PC-3 (cell line): Measurements from ENCODE around the gene ZNF792. TPM values are rescaled to one million over a fixed set of nuclear protein-coding genes. Genes with fewer than 3 reads are reported as not detected.

Experiments used
- ATAC-seq: fragments of 200-7000 bp; cut with Tn5 transposase; 2 replicates; pipeline ENCODE4 v1.9.1; 2020; ENCODE audit warnings: mild to moderate bottlenecking, moderate library complexity
- BruUV-seq: library from RNA; stranded (reverse); fragments of 400-500 nt; replicated peaks from 2 replicates; lab custom pipeline; 2021; lab: Mats Ljungman, UMichigan
- CTCF ChIA-PET: fragments of 300-600 bp; sonication (Branson Sonifier 250); formaldehyde crosslinking; loops from one replicate; lab custom pipeline; 2022; ENCODE audit warnings: antibody characterized with exemption; lab: Charles Lee
- POLR2A ChIA-PET: fragments of 300-600 bp; sonication (Branson Sonifier 250); formaldehyde crosslinking; loops from one replicate; lab custom pipeline; 2022; ENCODE audit warnings: antibody characterized with exemption; ENCODE audit not compliant: unreplicated experiment; lab: Charles Lee
- DNase-seq: peaks from one replicate; pipeline ENCODE4 v3.0.0-alpha.2; 2015
- H2AFZ ChIP-seq: fragments of 300-600 bp; sonication (generic); 2 replicates; pipeline ENCODE4 v1.6.0; 2016; ENCODE audit warnings: antibody characterized with exemption, low read length
- H3F3A ChIP-seq: fragments of 300-600 bp; sonication (generic); one replicate; pipeline ENCODE4 v1.6.0; 2017; ENCODE audit warnings: antibody characterized with exemption, low read length, control low read depth, mild to moderate bottlenecking; ENCODE audit not compliant: unreplicated experiment
- H3K27ac ChIP-seq: fragments of 300-600 bp; sonication (generic); 2 replicates; pipeline ENCODE4 v1.5.1; 2016; ENCODE audit warnings: mild to moderate bottlenecking, low read length
- H3K27me3 ChIP-seq: fragments of 300-600 bp; sonication (generic); 2 replicates; pipeline ENCODE4 v1.6.1; 2016; ENCODE audit warnings: low read length, mixed read lengths
- H3K36me3 ChIP-seq: fragments of 300-600 bp; sonication (generic); 2 replicates; pipeline ENCODE4 v1.6.1; 2016; ENCODE audit warnings: low read depth, mixed run types, low read length, mixed read lengths
- H3K4me1 ChIP-seq: fragments of 300-600 bp; sonication (generic); 2 replicates; pipeline ENCODE4 v1.5.1; 2016; ENCODE audit warnings: low read length; ENCODE audit not compliant: insufficient read depth
- H3K4me2 ChIP-seq: fragments of 300-600 bp; sonication (generic); 2 replicates; pipeline ENCODE4 v1.6.0; 2016; ENCODE audit warnings: low read length
- H3K4me3 ChIP-seq: fragments of 300-600 bp; sonication (generic); 2 replicates; pipeline ENCODE4 v1.5.1; 2016; ENCODE audit warnings: mild to moderate bottlenecking, low read length, mixed read lengths
- H3K79me2 ChIP-seq: fragments of 300-600 bp; sonication (generic); 2 replicates; pipeline ENCODE4 v1.6.1; 2017; ENCODE audit warnings: low read length, mixed read lengths
- H3K9ac ChIP-seq: fragments of 300-600 bp; sonication (generic); 2 replicates; pipeline ENCODE4 v1.6.0; 2016; ENCODE audit warnings: mild to moderate bottlenecking, low read length
- H3K9me2 ChIP-seq: fragments of 300-600 bp; sonication (generic); replicated peaks from 2 replicates; pipeline ENCODE4 v1.6.1; 2016; ENCODE audit warnings: mixed run types, low read length, mixed read lengths
- H3K9me3 ChIP-seq: fragments of 300-600 bp; sonication (generic); 2 replicates; pipeline ENCODE4 v1.6.1; 2016; ENCODE audit warnings: low read length, mixed read lengths
- H4K20me1 ChIP-seq: fragments of 300-600 bp; sonication (generic); 2 replicates; pipeline ENCODE4 v1.6.1; 2016; ENCODE audit warnings: low read length, mixed read lengths
- EZH2 ChIP-seq: fragments of 300-600 bp; sonication (generic); IDR thresholded peaks from one replicate; pipeline ENCODE4 v1.6.1; 2017; ENCODE audit warnings: antibody characterized with exemption, mild to moderate bottlenecking, low read length; ENCODE audit not compliant: unreplicated experiment
- EZH2phosphoT487 ChIP-seq: fragments of 300-600 bp; sonication (generic); IDR thresholded peaks from 2 replicates; pipeline ENCODE4 v1.6.1; 2018; ENCODE audit warnings: mild to moderate bottlenecking, antibody characterized with exemption, low read length, borderline replicate concordance
- intact Hi-C: fragments of 100-400 bp; cut with micrococcal nuclease; formaldehyde crosslinking; loops from 2 replicates; pipeline ENCODE4 v1.9.0; 2023
- total RNA-seq: library from RNA; depleted of rRNA; stranded (reverse); fragments of >200 nt; gene quantifications from 2 replicates; pipeline ENCODE4 v1.2.3, GENCODE V29; 2014
- TF ChIP-seq, protein P1 (sequence below): fragments of 300-600 bp; sonication (generic); conservative IDR thresholded peaks from 2 replicates; pipeline ENCODE4 v1.5.1; 2017; ENCODE audit warnings: antibody characterized with exemption, low read depth, mild to moderate bottlenecking, low read length

Gene ZNF792
- total RNA-seq, 1 experiment from 2014 or later = 6.3 TPM

DNA sequence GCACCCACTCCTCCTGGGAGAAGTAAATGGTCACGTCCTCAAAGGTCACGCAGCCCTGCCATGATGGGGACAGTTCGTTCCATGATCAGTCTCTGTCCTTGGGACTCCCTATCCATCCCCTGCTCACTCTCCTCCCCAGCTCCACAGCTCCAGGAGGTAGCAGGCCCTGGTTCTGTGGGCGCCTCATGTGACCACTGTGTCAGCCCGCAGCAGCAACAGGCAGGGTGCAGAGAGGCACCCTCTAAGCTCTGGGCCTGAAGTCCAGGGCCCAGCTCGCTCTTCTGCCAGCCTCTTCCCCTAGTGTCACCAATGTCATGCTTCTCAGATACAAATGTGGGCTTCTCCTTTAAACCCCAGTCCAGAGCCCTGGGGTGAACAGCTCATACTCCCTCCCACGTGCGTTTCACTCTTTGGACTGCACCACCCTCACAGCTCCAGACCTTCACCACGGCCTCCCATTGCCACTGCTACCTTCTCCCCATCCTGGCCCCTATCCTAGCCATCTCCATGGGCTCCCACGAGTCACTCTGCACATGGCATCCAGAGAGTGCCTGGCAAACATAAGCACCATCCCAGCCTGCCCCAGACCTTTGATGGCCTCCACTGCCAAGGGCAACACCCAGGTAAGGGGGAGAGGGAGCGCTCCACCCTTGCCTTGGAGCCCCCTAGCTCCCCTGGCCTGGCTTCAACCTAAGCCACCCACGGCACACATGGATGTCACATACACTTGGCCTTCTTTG is 2.9 kb downstream of the ZNF792 start:
- CTCF ChIA-PET = no interaction called here

GRCh38 chr19:34960103-34960805 is 3.8 kb downstream of the ZNF792 start:
- BruUV-seq = no TSS peak
- Histone ChIP-seq H3K4me2 (no peak overlapping the region), H3K9ac (no peak overlapping the region), H3K27ac (peak overlapping the region; percentile 52), H3K9me3 (peaks cover 38% of the 10 kb centered on the region), H3K79me2 (peaks cover 26% of the 10 kb centered on the region), H3K27me3 (no peaks in the 10 kb centered on the region), H4K20me1 (no peaks in the 10 kb centered on the region), H2AFZ (no peak overlapping the region), H3K4me1 (peaks cover 30% of the 10 kb centered on the region), H3K36me3 (peaks cover 43% of the 10 kb centered on the region), H3K4me3 (0 out of 2 replicates have a peak overlapping the region, but pooled peaks have one; percentile 24), H3K9me2 (no peaks in the 10 kb centered on the region), H3F3A (no peaks in the 10 kb centered on the region)
- TF ChIP-seq EZH2 (no peak), EZH2phosphoT487 (no peak)
- TF ChIP-seq, protein P1, sequence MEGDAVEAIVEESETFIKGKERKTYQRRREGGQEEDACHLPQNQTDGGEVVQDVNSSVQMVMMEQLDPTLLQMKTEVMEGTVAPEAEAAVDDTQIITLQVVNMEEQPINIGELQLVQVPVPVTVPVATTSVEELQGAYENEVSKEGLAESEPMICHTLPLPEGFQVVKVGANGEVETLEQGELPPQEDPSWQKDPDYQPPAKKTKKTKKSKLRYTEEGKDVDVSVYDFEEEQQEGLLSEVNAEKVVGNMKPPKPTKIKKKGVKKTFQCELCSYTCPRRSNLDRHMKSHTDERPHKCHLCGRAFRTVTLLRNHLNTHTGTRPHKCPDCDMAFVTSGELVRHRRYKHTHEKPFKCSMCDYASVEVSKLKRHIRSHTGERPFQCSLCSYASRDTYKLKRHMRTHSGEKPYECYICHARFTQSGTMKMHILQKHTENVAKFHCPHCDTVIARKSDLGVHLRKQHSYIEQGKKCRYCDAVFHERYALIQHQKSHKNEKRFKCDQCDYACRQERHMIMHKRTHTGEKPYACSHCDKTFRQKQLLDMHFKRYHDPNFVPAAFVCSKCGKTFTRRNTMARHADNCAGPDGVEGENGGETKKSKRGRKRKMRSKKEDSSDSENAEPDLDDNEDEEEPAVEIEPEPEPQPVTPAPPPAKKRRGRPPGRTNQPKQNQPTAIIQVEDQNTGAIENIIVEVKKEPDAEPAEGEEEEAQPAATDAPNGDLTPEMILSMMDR = no peak
- no peak for ATAC-seq
- ChIA-PET POLR2A (no interaction called here), CTCF (no interaction called here)
- peak; percentile 78 for DNase-seq
- intact Hi-C loops = no loop called here

More for the DNA sequence above, 2.9 kb downstream of the ZNF792 start:
- Histone ChIP-seq H3F3A (no peaks in the 10 kb centered on the region), H3K36me3 (peaks cover 41% of the 10 kb centered on the region), H3K27ac (peak overlapping the region; percentile 52), H3K4me1 (peaks cover 30% of the 10 kb centered on the region), H4K20me1 (no peaks in the 10 kb centered on the region), H3K4me2 (peak overlapping the region; percentile 84), H2AFZ (no peak overlapping the region), H3K27me3 (no peaks in the 10 kb centered on the region), H3K9me2 (no peaks in the 10 kb centered on the region), H3K9ac (no peak overlapping the region), H3K9me3 (peaks cover 32% of the 10 kb centered on the region), H3K79me2 (peaks cover 26% of the 10 kb centered on the region), H3K4me3 (0 out of 2 replicates have a peak overlapping the region, but pooled peaks have one; percentile 24)
- DNase-seq (no peak), ATAC-seq (no peak)
- TF ChIP-seq EZH2phosphoT487 (no peak), EZH2 (no peak)
- TF ChIP-seq, protein P1 = no peak
- no TSS peak for BruUV-seq
- POLR2A ChIA-PET = no interaction called here
- intact Hi-C loops = no loop called here
